Nephron (organoid): ENCODE measurements around the gene RAD9A.
A peak's percentile ranks its signal among the peaks of the same experiment; 100 is the strongest.
"Not testable (repeated sequence)": the region's sequence is repeated elsewhere in the genome, so short reads cannot be mapped to it uniquely, and the experiment has no call there.

Experiments
- H3K27ac Mint-ChIP-seq, 3 experiments: 2 replicates each; pipeline ENCODE4 v1.8.0; 2020; ENCODE audit warnings: mixed read lengths in 3 of 3, mild to moderate bottlenecking in 2 of 3, moderate library complexity in 1 of 3
- H3K27me3 Mint-ChIP-seq: 2 replicates; pipeline ENCODE4 v1.8.0; 2021; ENCODE audit warnings: low read depth, mild to moderate bottlenecking, moderate library complexity, mixed read lengths
- H3K36me3 Mint-ChIP-seq: 2 replicates; pipeline ENCODE4 v1.8.0; 2020; ENCODE audit warnings: low read depth, mixed read lengths
- H3K4me1 Mint-ChIP-seq: 2 replicates; pipeline ENCODE4 v1.8.0; 2020; ENCODE audit warnings: mixed read lengths
- H3K4me3 Mint-ChIP-seq, 3 experiments: 2 replicates each; pipeline ENCODE4 v1.8.0; 2020; ENCODE audit warnings: mild to moderate bottlenecking in 3 of 3, mixed read lengths in 3 of 3, moderate library complexity in 2 of 3
- H3K9me3 Mint-ChIP-seq: 2 replicates; pipeline ENCODE4 v1.8.0; 2020; ENCODE audit warnings: mixed read lengths
- CTCF ChIP-seq, 3 experiments: fragments of 200-600 bp; sonication (generic); IDR thresholded peaks; one replicate each; pipeline ENCODE4 v1.5.0; 2021; ENCODE audit warnings: antibody characterized with exemption in 3 of 3; ENCODE audit not compliant: unreplicated experiment in 3 of 3

The RAD9A gene

GRCh38 chr11:67400942-67401494, 9.2 kb downstream of the RAD9A start:
- H3K4me3 Mint-ChIP-seq = peak overlapping the region; percentile 84 to 94 (median 91)
- H3K36me3 Mint-ChIP-seq = peaks cover 14% of the 10 kb centered on the region
- peak overlapping the region; percentile 74 to 85 (median 81) for H3K27ac Mint-ChIP-seq
- no peak for TF ChIP-seq CTCF (IDR thresholded peaks at IDR 0.05; ENCODE audit: unreplicated experiment in 3 of 3)
- H3K27me3 Mint-ChIP-seq = no peaks in the 10 kb centered on the region
- H3K9me3 Mint-ChIP-seq = no peaks in the 10 kb centered on the region
- H3K4me1 Mint-ChIP-seq = peaks cover 18% of the 10 kb centered on the region

GRCh38 chr11:67401495-67402191, 9.9 kb downstream of the RAD9A start, which contains the start of gene PPP1CA:
Gene PPP1CA, minus strand, starts transcription at chr11:67401858. Its CDS starts 76 bp downstream, at chr11:67401782.
- H3K4me3 Mint-ChIP-seq = peak within 1 kb of the TSS; percentile 84 to 94 (median 91)
- TF ChIP-seq CTCF (IDR thresholded peaks at IDR 0.05; ENCODE audit: unreplicated experiment in 3 of 3) = peak; percentile 50 to 58 (median 54)
- H3K9me3 Mint-ChIP-seq = no peaks in the 10 kb centered on the region
- H3K4me1 Mint-ChIP-seq = peaks cover 18% of the 10 kb centered on the region
- peak within 1 kb of the TSS; percentile 74 to 95 (median 93) for H3K27ac Mint-ChIP-seq
- H3K36me3 Mint-ChIP-seq = peaks cover 10% of the 10 kb centered on the region
- no peaks in the 10 kb centered on the region for H3K27me3 Mint-ChIP-seq

GRCh38 chr11:67402192-67402839, 10.5 kb downstream of the RAD9A start:
- not testable (repeated sequence) for H3K9me3 Mint-ChIP-seq, H3K27me3 Mint-ChIP-seq
- Mint-ChIP-seq H3K4me1 (peaks cover 22% of the 10 kb centered on the region), H3K36me3 (peaks cover 10% of the 10 kb centered on the region), H3K27ac (peak overlapping the region; percentile 45 to 95 (median 93)), H3K4me3 (peak overlapping the region; percentile 43 to 56 (median 52))

- not testable (repeated sequence) for H3K9me3 Mint-ChIP-seq, H3K36me3 Mint-ChIP-seq, H3K27me3 Mint-ChIP-seq
- H3K4me3 Mint-ChIP-seq = peak overlapping the region in 2 of 3 experiments; percentile 49 to 64
- H3K27ac Mint-ChIP-seq = peak overlapping the region; percentile 65 to 95 (median 86)
- H3K4me1 Mint-ChIP-seq = peaks cover 19% of the 10 kb centered on the region
Observed at GRCh38 chr11:67403085-67403484, 11.3 kb downstream of the RAD9A start.

- peak overlapping the region; percentile 23 to 86 (median 56) for H3K27ac Mint-ChIP-seq
- peaks cover 19% of the 10 kb centered on the region for H3K4me1 Mint-ChIP-seq
- no peaks in the 10 kb centered on the region for H3K36me3 Mint-ChIP-seq
- H3K4me3 Mint-ChIP-seq = peak overlapping the region in 2 of 3 experiments; percentile 15 to 57
- H3K27me3 Mint-ChIP-seq = peaks cover 5% of the 10 kb centered on the region
- H3K9me3 Mint-ChIP-seq = no peaks in the 10 kb centered on the region
- TF ChIP-seq CTCF (IDR thresholded peaks at IDR 0.05; ENCODE audit: unreplicated experiment in 3 of 3) = no peak
Observed at GRCh38 chr11:67404515-67405195, 12.9 kb downstream of the RAD9A start.

GRCh38 chr11:67405196-67405567, 13.4 kb downstream of the RAD9A start:
- Mint-ChIP-seq H3K36me3 (no peaks in the 10 kb centered on the region), H3K4me1 (peaks cover 17% of the 10 kb centered on the region), H3K4me3 (no peak overlapping the region), H3K27me3 (peaks cover 5% of the 10 kb centered on the region), H3K9me3 (no peaks in the 10 kb centered on the region), H3K27ac (no peak overlapping the region)
- no peak for TF ChIP-seq CTCF (IDR thresholded peaks at IDR 0.05; ENCODE audit: unreplicated experiment in 3 of 3)
